BJ (cell line): ENCODE measurements around the gene GOLGA8B. TPM values are rescaled to one million over a fixed set of nuclear protein-coding genes. Genes with fewer than 3 reads are reported as not detected.
A peak's percentile ranks its signal among the peaks of the same experiment; 100 is the strongest.
"Not testable (repeated sequence)": the region's sequence is repeated elsewhere in the genome, so short reads cannot be mapped to it uniquely, and the experiment has no call there.

Experiments used
- CTCF ChIA-PET: fragments of 350-600 bp; formaldehyde crosslinking; extraction: SDS; loops from one replicate; lab custom pipeline; 2021; ENCODE audit warnings: antibody characterized with exemption, inconsistent platforms; lab: Yijun Ruan, JAX
- POLR2A ChIA-PET: fragments of 300-600 bp; sonication (Branson Sonifier 250); formaldehyde crosslinking; extraction: SDS; loops from one replicate; lab custom pipeline; 2021; ENCODE audit warnings: antibody characterized with exemption; lab: Charles Lee
- DNase-seq: peaks from one replicate; pipeline ENCODE4 v3.0.0-alpha.2; 2011; ENCODE audit warnings: low read depth
- H3K27me3 ChIP-seq: 2 replicates; pipeline ENCODE4 v1.6.0; 2011; ENCODE audit warnings: low read length; ENCODE audit not compliant: control insufficient read depth, insufficient read depth
- H3K36me3 ChIP-seq: 2 replicates; pipeline ENCODE4 v1.5.1; 2011; ENCODE audit warnings: low read length; ENCODE audit not compliant: control insufficient read depth, insufficient read depth
- H3K4me3 ChIP-seq: 2 replicates; pipeline ENCODE4 v1.5.1; 2011; ENCODE audit warnings: low read depth, mild to moderate bottlenecking, control low read depth, low read length
- polyA plus RNA-seq: library from polyadenylated mRNA; depleted of rRNA; stranded (reverse); fragments of >200 nt; gene quantifications from 2 replicates; pipeline ENCODE4 v1.2.3, GENCODE V29; 2011
- TF ChIP-seq, protein P1 (sequence below): IDR thresholded peaks from 2 replicates; pipeline ENCODE4 v1.5.1; 2011; ENCODE audit warnings: low read depth, mild to moderate bottlenecking, control low read depth, inconsistent platforms, low read length, moderate library complexity; ENCODE audit not compliant: insufficient read depth

Gene GOLGA8B
- polyA plus RNA-seq, 1 experiment = 30.4 TPM

DNA sequence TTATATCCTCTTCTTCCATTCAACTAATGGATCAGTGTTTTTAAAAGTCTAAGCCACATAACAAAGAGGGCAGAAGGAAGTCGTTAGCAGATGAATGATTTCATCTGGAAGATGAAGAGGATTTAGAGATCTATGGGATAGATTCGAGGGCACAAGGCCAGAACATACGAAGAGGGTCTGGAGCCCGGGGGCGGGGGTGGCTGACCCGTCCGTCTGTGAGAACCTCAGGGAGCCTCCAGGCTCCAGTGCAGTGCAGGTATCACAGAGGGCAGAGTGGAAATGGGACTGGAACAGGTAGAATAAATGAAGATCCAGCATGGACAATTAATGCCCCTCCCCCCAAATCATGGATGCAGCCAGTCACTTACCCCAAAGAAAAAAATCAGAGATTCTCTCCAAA, 1.5 kb upstream of the GOLGA8B start:
- H3K36me3 ChIP-seq = no peaks in the 10 kb centered on the region
- H3K27me3 ChIP-seq = no peaks in the 10 kb centered on the region
- TF ChIP-seq, protein P1, sequence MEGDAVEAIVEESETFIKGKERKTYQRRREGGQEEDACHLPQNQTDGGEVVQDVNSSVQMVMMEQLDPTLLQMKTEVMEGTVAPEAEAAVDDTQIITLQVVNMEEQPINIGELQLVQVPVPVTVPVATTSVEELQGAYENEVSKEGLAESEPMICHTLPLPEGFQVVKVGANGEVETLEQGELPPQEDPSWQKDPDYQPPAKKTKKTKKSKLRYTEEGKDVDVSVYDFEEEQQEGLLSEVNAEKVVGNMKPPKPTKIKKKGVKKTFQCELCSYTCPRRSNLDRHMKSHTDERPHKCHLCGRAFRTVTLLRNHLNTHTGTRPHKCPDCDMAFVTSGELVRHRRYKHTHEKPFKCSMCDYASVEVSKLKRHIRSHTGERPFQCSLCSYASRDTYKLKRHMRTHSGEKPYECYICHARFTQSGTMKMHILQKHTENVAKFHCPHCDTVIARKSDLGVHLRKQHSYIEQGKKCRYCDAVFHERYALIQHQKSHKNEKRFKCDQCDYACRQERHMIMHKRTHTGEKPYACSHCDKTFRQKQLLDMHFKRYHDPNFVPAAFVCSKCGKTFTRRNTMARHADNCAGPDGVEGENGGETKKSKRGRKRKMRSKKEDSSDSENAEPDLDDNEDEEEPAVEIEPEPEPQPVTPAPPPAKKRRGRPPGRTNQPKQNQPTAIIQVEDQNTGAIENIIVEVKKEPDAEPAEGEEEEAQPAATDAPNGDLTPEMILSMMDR = no peak
- ChIA-PET POLR2A (no interaction called here), CTCF (no interaction called here)
- no peak for DNase-seq
- no peak overlapping the region for H3K4me3 ChIP-seq

DNA sequence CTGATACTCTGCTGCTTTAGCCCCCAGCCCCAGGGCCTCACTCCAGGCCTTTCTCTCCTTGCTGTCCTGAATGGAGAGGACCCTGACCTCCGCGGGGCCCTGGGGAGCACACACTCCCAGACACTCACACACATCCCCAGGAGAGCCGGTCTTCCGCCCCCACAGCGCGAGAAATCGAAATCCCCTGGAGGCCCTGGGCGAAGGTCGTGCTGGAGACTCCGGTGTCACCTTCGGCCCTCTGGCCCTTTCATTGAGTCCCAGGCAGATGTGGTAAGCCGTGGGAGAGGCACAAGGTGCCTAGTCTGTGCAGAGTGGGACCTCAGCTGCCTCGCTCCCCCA, 848 bp upstream of the GOLGA8B start:
- Histone ChIP-seq H3K36me3 (no peaks in the 10 kb centered on the region), H3K27me3 (no peaks in the 10 kb centered on the region), H3K4me3 (peak overlapping the region; percentile 77)
- ChIA-PET CTCF (no interaction called here), POLR2A (no interaction called here)
- TF ChIP-seq, protein P1 = no peak
- no peak for DNase-seq

DNA sequence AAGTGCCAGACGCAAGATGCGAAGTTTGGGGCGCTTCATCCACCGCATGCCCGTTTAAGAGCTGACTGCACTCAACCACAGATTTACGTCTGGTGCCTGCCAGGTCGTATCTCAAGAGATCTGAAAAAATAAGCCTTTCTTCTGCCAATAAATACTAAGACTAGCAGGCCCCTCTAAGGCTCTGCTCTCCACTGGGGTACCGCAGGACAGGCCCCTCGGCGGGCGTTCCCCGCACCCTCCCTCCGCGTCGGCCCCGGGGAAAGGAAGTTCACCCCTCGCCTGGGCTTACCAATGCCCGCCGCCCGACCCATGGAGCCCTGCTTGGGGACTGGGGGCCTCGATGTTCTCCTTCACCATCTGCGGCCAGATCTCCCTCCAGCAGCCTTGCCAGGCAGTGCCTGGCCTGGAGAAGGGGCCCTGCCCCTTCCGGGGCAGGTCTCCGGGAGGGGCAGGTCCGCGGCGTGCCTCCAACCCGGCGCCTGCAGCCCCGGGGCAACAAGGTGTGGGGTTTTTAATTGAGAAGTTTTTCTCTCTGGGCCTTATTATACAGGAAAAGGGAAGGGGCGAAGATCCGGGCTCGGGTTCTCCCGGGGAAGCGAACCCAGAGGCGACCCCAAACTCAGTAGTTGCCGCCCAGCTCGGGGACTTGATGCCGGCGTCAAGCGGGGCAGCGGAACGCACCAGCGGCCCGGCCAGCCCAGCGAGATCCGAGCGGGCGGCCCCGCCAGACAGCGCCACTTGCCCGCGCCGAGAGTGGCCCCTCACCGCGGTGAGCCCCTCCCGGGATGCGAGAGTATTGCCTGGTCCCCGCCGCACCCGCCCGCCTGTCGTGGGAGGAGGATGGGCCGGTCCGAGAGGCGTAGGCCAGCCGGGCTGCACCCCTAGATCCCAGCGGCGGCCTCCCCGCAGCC, 735 bp downstream of the GOLGA8B start:
- CTCF ChIA-PET = no interaction called here
- DNase-seq = no peak
- Histone ChIP-seq H3K36me3 (no peaks in the 10 kb centered on the region), H3K4me3 (peak overlapping the region; percentile 77), H3K27me3 (no peaks in the 10 kb centered on the region)
- TF ChIP-seq, protein P1 = no peak
- POLR2A ChIA-PET = interaction anchor here (0.7 kb wide), 1 partner anchor 403 kb away, joined by 3 read pairs; no protein-coding TSS in a partner anchor

DNA sequence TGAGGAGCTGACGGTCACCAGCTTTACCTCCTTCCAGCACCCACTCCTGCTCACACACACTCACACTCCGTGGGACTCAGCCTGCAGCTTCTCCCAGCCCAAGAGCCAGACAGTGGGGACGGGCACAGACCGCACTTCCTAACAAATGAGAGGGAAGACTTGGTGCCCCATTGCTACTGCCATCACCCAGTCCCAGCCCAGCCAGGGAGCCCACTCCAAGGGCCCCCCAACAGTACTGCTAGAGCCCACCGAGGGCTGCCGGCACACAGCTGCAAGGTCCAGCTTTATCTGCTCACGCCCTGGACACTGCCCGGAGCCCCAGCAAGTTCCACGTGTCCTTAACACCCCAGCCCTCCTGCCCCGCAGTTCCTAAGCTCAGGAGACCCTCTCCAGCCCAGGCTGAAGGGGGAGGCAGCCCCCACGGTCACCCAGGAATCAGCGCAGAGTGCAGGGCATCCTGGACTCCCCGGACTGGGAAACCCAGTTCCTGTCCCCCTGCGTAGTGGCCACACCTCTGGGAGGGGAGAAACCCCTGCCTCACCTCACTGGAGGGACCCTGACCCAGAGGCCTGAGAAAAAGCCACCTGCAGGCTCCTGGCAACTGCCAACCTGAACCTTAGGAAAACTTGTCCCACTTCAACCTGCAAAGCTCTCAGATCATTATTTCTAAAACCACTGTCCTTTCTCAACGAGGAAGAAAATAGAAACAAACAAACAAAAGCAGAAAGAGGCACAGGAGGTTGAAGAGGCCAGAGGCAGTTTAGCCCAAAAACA, 1.6 kb downstream of the GOLGA8B start:
- CTCF ChIA-PET = interaction anchor here (0.6 kb wide), 1 partner anchor 156 kb away, joined by 3 read pairs; no protein-coding TSS in a partner anchor
- DNase-seq, H3K36me3 ChIP-seq, H3K27me3 ChIP-seq: not testable (repeated sequence)
- H3K4me3 ChIP-seq = peak overlapping the region; percentile 77
- POLR2A ChIA-PET = interaction anchor here (0.7 kb wide), 1 partner anchor 404 kb away, joined by 3 read pairs; no protein-coding TSS in a partner anchor

DNA sequence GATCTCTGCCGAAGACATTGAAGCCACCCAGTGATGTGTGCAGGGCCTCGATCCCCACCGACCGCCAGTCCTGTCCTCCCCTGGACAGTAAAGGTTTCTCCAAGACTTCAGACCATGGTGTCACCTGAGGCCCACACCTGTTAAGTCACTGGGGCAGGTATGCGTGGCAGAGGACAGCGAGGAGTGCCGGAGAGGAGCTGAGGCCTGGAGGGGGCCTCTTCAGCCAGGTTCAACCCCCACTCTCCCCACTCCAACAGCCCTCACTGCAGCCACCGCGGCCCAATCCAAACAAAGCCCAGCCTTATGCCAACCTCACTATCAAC, 2.4 kb downstream of the GOLGA8B start:
- TF ChIP-seq, protein P1 = no peak
- Histone ChIP-seq H3K4me3 (no peak overlapping the region), H3K27me3 (no peaks in the 10 kb centered on the region), H3K36me3 (no peaks in the 10 kb centered on the region)
- CTCF ChIA-PET = interaction anchor here (0.6 kb wide), 1 partner anchor 1367 kb away, joined by 4 read pairs; no protein-coding TSS in a partner anchor
- POLR2A ChIA-PET = no interaction called here
- no peak for DNase-seq

DNA sequence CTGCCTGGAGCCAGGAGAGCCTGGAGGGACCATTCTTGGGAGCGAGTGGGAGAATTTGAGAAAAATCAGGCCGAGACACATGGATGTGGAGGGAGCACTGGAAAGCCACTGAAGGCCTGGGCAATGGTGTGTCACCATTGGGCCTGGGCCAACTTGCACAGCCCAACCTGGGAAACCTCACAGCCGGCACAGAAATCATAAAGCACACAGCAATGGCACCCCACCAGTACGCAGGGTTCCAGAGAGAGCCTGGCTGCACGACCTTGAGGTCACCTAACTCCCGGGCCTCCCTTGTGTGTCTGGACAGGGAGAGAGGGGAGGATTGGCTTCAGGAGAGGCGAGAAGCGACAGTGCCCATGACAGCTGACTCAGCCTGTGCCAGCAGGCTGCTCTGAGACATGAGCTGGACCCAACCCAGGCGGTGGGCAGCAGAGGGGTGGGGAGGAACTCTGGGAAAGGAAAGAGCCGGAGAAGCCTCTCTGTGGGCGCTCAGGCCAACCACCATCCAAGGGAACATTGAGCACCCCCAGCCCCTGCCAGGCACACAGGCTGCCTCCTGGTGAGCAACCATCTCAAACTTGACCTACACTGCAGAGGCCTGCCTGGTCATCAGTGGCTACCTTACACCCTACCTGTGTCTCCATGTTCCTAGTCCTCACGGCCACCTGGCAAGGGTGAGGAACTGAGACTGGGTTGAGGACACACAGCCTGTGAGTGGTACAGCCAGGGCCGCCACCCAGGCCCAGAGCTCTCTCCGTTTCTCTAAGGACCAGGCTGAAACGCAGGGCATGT, 3.0 kb downstream of the GOLGA8B start:
- H3K4me3 ChIP-seq, H3K36me3 ChIP-seq, H3K27me3 ChIP-seq, POLR2A ChIA-PET, DNase-seq: not testable (repeated sequence)
- CTCF ChIA-PET = interaction anchor here (0.6 kb wide), 1 partner anchor 1367 kb away, joined by 4 read pairs; no protein-coding TSS in a partner anchor
